ENCODE measurements around the gene MRPL52.
"Not testable (repeated sequence)": the region's sequence is repeated elsewhere in the genome, so short reads cannot be mapped to it uniquely, and the experiment has no call there.

MRPL52 gene

DNA sequence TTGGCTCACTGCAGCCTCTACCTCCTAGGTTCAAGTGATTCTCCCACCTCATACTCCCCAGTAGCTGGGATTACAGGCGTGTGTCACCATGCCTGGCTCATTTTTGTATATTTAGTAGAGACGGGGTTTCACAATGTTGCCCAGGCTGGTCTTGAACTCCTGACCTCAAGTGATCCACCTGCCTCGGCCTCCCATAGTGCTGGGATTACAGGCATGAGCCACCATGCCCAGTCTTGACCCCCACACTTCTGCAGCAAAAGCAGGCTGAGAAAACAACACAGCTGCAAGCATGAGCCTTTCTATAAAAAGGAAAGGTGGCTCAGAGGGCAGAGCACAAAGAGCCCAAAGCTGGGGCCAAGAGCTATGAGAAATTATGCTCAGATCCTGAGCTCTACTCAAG, 30.7 kb downstream of the MRPL52 start:
- not testable (repeated sequence) for DNase-seq

DNA sequence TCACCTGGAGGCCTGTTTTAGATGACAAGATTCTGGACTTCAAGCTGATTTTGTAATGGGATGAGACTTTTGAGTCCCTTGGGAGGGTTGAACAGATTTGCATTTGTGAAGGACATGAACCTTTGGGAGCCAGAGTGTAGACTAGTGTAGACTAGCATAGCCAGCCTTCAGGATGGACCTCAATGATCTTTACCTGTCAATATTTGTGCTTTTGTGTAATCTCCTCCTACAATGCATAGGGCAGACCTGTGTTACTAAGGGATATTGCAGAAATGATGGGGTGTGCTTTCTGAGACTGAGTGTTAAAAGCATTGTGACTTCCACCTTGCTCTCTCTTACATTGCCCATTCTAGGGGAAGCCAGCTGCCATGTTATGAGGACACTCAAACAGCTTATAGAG, 32.0 kb downstream of the MRPL52 start:
- DNase-seq, result no peak

DNA sequence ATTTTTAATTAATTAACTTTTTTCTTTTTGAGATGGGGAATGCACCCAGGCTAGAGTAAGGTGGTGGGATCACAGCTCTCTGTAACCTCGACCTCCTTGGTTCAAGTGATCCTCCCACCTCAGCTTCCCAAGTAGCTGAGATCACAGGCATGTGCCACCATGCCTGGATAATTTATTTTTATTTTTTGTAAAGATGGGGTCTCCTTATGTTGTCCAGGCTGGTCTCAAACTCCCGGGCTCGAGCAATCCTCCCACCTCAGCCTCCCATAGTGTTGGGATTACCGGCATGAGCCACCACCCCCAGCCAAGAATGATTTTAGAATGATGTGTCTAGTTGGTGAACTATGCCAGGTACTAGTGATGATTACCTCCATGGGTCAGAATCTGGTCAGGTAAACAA, 35.3 kb downstream of the MRPL52 start:
- DNase-seq, result no peak

DNA sequence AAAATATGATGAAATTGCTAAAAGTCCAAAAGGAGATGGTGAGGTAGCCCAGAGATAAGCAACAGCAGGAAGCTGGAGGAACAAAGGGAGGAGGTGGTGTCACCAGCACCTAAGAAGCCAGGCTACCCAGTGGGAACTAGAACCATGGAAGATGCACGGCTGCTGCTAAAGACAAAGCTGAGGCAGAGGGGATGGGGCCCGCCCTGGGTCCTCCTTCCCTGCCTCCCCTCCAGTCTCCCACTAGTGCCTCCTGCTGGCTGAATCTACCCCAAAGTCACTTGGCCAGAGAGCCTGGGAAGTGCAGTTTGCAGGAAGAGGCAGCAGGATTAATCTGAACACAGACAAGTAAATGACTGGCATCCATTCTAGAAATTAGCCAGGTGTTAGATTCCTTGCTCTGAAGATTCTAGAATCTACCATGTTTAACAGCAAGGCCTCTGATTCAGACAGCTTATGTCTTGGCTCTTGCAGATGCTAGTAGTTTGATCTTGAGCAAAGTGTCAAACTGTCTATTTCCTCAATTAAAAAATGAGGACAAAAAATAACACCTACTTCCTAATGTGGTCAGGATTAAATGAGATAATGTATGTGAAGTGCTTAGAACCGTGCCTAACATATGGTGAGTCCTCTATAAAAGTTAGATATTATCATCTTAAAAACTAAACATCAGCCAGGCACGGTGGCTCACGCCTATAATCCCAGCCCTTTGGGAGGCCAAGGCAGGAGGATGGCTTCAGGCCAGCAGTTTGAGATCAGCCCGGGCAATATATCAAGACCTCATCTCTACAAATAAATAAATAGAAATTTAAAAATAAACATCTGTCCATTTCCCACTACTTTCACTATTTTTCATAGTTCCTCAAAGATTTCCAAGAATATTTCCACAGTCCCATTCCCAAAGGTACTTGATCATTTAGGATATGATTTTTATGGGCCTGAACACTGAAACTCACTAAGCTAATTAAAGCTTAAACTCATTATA, 36.0 kb downstream of the MRPL52 start:
- DNase-seq, result peak; percentile 71

DNA sequence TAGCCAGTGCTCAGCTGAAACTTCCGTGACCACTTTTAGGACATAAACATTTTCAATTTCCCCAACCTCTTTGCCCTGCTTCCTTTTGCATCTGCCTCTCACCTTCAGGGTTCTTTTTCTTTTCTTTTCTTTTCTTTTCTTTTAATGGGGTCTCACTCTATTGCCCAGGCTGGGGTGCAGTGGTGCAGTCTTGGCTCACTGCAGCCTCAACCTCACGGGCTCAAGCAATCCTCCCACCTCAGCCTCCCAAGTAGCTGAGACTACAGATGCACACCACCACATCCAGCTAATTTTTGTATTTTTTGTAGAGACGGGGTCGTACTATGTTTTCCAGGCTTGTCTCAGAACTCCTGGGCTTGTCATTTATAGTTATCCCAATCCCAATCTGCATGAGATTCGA, 37.2 kb downstream of the MRPL52 start:
- no peak for DNase-seq

DNA sequence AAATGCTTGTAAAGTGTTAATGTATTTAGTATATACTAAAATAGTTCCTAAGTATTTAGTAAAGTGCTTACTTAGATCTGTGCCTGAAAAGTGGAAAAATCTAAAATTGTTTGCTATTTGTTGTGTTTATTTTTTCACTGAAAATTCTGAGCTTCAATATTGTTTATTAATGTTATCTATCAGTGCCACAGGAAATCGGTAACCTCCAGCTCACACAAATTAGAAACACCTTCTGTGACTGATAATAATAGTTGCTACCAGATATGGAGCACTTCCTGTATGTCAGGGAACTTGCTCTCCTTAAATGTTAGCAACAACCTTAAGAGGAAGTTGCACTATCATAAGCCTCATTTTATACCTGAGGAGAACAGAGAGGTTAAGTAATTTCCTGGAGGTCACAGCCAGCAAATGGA, 41.1 kb downstream of the MRPL52 start:
- no peak for DNase-seq

DNA sequence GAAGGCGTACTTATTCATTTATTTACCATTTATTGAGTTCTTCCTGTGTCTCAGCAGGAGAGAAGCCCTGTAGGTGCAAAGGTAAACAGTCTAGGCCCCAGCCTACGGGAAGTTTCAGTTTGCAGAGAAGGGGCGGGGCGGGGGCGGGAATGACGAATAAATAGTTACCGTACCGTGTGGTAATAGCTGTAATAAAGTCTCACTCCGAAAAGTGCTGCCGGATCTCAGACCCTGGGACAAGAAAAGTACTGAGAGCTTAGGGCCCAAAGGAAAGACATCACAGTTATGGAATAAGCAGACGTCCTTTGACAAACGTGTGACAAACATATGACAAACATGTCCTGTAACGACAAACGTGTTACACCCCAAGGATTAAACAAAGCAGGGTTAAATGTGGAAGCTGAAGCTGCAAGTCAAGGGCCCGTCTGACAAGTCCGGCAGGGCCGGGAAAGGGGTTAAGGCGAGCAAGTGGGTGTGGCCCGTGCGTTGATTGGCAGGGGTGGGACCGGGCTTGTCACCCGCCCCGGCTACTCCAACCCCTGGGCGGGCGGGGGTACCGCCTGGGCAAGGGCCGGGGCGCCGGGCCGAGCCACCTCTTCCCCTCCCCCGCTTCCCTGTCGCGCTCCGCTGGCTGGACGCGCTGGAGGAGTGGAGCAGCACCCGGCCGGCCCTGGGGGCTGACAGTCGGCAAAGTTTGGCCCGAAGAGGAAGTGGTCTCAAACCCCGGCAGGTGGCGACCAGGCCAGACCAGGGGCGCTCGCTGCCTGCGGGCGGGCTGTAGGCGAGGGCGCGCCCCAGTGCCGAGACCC, 41.7 kb downstream of the MRPL52 start, which contains the start of gene LRP10:
Gene LRP10 (plus strand): TSS at position 517 of the 809 bp plus-strand sequence. CDS start 564 bp downstream, outside the sequence.
- DNase-seq, result peak; percentile 98

DNA sequence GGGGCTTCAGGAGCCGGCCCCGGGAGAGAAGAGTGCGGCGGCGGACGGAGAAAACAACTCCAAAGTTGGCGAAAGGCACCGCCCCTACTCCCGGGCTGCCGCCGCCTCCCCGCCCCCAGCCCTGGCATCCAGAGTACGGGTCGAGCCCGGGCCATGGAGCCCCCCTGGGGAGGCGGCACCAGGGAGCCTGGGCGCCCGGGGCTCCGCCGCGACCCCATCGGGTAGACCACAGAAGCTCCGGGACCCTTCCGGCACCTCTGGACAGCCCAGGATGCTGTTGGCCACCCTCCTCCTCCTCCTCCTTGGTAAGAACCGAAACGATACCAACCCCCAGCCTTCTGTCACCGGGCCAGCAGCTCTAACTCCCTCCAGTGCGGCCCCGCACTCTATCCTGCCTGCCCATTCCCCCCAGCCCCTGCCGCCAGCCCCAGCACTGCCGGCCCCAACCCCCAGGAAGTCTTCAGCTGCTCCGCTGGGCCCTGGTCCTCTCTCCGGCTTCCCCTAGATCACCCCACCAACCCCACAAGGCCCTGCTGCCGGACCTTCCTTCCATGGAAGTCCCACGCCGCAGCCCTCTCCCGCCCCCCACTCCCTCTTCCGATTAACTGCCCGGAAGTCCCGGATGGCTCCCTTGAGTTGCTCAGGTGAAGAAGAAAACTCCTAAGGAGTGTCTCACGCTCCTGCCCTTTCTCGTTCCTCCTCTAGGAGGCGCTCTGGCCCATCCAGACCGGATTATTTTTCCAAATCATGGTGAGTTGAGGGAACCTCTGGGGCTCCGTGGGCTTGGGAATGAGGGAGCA, 42.5 kb downstream of the MRPL52 start:
- DNase-seq, result peak; percentile 95

DNA sequence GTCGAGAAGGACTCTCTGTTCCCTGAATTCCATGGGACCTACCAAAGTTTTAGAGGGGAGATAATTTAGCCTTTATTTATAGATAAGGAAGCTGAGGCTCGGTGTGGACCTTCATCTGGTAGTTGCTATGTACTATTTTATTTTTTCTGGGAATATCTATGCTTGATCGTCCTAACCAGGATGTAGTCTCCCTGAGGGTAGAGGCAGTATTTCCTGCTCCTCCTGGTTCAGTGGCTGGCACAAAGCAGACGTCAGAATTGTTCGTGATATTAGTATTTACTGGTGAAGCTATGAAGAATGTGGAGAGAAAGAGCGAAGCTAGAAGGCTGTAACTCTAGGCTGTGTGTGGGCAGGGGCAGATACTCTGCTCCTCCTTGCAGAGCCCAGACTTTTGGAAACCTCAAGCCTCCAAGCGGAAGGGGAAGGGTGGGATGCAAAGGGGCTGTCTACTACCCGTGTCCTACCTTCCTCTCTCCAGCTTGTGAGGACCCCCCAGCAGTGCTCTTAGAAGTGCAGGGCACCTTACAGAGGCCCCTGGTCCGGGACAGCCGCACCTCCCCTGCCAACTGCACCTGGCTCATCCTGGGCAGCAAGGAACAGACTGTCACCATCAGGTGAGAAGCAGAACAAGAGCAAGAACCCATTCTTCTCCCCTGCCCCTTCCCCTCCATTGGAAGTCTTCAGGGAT, 43.3 kb downstream of the MRPL52 start:
- DNase-seq, result no peak

DNA sequence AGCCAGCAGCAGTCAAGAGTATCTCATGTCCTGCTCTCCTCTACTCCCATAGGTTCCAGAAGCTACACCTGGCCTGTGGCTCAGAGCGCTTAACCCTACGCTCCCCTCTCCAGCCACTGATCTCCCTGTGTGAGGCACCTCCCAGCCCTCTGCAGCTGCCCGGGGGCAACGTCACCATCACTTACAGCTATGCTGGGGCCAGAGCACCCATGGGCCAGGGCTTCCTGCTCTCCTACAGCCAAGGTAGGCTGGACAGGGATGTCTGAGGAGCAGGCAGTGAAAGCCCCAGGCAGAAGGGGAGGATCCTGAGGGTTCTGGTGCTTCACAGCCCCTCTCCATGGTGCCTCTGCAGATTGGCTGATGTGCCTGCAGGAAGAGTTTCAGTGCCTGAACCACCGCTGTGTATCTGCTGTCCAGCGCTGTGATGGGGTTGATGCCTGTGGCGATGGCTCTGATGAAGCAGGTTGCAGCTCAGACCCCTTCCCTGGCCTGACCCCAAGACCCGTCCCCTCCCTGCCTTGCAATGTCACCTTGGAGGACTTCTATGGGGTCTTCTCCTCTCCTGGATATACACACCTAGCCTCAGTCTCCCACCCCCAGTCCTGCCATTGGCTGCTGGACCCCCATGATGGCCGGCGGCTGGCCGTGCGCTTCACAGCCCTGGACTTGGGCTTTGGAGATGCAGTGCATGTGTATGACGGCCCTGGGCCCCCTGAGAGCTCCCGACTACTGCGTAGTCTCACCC, 45.5 kb downstream of the MRPL52 start:
- DNase-seq, result no peak

DNA sequence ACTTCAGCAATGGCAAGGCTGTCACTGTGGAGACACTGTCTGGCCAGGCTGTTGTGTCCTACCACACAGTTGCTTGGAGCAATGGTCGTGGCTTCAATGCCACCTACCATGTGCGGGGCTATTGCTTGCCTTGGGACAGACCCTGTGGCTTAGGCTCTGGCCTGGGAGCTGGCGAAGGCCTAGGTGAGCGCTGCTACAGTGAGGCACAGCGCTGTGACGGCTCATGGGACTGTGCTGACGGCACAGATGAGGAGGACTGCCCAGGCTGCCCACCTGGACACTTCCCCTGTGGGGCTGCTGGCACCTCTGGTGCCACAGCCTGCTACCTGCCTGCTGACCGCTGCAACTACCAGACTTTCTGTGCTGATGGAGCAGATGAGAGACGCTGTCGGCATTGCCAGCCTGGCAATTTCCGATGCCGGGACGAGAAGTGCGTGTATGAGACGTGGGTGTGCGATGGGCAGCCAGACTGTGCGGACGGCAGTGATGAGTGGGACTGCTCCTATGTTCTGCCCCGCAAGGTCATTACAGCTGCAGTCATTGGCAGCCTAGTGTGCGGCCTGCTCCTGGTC, 46.1 kb downstream of the MRPL52 start:
- DNase-seq, result no peak

DNA sequence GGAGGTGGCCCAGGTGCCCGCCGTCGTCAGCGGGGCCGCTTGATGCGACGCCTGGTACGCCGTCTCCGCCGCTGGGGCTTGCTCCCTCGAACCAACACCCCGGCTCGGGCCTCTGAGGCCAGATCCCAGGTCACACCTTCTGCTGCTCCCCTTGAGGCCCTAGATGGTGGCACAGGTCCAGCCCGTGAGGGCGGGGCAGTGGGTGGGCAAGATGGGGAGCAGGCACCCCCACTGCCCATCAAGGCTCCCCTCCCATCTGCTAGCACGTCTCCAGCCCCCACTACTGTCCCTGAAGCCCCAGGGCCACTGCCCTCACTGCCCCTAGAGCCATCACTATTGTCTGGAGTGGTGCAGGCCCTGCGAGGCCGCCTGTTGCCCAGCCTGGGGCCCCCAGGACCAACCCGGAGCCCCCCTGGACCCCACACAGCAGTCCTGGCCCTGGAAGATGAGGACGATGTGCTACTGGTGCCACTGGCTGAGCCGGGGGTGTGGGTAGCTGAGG, 47.4 kb downstream of the MRPL52 start:
- DNase-seq, result no peak

DNA sequence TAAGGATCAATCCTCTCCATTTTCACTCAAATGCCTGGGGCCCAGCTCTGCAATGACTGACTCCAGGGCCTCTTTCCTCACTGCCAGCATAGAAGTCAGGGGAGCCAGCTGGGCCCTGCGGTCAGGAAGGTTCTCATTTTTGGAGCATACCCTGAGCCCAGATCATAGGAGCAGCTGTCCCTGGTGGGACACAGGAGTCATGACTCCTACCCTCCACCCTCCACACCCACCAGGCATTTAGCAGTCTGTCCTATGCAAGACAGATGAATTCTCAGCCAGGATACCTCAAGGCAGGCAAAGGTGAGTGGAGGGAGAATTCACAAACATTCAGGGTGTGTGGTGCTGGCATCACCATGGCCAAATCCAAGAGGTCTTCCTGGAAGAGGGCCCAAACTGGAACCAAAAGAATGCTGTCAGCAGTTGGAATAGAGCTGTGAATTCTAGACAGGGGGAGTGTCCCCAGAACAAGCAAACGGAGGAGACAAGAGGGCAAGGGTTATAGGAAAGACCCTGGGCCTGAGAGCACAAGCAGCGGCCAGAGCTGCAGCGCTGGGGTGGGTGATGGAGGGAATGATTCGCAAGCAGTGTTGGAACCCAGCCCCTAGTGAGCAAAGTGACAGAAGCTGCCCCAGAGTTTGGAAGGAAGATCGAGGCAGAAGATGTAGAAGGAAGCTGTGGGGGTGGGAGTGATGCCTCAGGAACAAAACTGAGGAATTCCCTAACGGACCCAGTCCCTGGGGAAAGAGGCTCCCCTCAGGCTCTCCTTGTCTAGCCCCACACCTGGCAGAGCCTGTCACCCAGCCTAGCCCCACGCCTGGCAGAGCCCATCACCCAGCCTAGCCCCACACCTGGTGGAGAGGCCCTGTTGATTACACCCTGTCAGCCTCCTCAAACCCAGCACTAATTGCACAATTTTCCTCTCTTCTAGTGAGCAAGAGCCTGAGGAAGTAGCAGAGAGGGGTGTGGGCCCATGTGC, 48.9 kb downstream of the MRPL52 start:
- no peak for DNase-seq

DNA sequence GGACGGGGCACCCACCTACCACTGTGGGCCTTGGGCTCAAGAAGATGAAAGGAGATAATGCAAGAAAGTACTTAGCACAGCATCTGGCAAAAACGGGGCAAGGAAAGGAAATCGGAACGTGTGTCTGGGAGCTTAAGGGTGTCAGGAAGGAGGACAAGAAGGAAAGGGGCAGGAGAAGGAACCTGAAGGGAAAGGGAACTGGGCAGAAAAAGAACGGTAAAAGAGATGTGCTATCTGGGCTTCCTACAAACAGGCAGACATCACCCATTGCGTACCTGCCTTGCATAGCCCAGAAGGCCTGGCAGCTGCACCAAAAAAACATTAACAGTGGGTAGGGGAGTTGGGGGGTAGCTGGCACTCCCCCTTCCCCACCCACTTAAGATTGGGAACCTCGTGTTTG, 52.4 kb downstream of the MRPL52 start:
- no peak for DNase-seq

DNA sequence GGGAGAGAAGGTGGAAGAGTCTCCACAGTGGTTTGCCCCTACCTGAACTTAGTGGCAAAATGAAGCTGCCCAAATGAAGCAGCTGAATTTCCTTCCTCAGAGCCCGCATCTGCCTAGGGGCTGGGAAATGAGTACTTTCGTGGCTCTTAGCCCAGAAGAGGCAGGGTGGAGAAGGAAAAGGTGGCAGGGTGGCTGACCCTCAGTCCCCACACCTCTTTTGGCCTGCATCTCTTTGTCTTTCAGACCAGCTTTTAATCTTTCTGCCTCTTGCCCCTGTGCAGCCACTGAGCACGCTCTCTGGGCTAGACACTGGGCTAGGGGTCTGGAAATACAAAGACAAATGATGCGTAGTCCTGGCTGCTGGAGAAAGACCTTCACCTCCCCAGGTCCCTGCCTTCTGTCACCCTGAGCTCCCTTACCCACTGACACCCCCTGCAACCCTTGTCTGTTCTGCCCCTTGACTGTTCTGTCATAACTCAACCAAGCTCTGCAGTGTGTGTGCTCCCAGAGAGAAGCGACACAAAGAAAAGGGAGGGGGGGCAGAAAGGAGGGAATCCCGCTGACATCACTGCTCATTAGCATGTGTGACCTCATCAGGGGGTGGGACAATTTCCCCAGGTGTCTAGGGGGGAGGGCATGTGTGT, 53.0 kb downstream of the MRPL52 start:
- peak; percentile 88 for DNase-seq

DNA sequence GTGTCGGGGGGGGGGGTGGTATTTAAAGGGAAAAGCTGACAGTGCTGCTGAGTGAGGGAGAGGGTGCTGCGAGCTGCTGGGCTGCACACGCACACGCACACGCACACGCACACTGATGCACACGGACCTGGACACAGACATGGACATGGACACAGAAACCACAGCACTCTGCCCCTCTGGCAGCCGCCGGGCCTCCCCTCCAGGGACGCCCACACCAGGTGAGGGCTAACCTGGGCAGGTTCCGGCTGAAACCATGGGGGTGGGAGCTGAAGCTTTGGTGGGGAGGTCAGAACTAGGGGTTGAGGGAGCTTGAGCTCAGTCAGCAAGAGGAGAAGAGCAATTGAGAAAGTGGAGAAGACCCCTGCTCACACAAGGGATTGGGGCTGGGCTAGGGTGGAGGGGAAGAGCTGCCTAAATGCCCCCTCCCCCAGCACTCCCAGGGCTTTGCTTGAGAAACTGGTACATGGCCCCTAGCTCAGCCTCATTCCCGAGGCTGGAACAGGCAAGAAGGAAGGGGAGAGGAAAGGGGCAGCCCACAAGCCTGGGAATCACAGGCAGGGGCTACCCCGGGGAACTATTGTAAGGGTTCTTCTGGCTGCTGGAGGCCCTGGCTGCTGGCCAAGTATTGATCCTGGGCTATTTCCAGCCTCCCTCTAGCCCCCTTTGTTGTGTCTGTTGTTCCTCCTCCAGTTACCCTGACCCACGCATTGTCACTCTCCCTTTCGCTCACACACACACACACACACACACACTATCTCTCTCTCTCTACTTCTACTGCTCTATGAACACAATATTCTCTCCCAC, 53.7 kb downstream of the MRPL52 start, which contains the start of gene REM2:
Gene REM2 (plus strand): TSS at position 50 of the 804 bp plus-strand sequence. CDS start 66 bp downstream, at position 116.
- no peak for DNase-seq

DNA sequence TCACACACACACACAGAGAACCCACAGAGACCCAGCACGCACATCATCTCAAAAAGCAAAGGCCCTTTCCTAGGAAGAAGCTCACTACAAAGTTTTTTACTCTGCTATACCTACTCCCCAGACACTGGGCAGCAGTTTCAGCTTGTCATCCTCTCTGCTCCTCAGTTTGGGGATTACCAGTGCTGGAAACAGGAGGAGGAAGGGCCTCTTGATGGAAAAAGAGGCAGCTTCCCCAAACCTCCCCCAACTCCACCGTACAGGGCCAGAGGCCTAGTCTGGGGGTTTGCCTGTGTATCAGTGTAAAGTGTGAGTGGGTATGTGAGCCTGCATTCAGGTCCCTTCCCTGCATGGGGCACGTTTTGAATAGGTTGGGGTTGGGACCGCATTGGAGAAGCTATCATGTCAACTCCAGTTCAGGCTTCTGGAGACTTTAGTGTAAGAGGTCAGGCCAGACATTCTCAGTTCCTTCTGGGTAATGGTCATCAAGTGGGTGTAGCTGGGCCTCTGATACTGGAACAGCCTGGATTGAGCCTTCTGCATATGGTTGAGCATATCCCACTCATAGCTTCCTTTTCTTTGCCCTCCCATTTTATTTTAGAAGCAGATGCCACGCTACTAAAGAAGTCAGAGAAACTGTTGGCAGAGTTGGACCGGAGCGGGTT, 54.5 kb downstream of the MRPL52 start:
- no peak for DNase-seq
